Measurements from ENCODE around the gene LHX2.

LHX2 gene

DNA sequence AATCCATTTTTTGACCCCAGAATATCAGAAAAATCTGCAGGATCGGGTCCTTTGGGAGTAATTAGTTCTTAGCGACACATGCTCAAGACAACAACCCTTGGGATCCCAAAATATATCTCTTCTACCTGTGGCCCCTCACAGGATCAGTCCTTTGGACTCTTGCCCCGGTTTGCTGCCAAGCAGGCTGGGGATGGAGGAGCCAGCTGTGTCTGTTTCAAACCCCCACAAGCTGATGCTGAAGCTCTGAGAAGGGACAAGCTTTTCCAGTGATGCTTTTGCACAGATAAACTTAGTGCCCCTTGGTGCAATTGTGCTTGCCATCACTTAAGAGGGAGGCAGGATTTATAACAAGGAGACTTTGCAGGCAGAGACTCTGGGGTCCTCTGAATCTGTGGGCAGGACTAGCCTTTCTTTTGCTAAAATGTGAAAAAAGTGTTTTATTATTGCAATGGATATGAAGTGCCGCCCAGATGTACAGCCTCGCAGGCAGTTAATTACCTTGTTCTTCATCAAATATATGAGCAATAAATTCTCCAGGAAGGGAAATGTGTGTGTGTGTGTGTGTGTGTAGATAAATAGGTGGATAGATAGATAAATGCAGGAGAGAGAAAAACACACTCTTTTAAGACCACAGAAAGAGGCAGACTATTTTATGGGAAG lies 9.6 kb upstream of the LHX2 start:
- no peak overlapping the region for H3K4me3 ChIP-seq (ENCODE audit: low read depth, low read length)
- in situ Hi-C loops (cut with HindIII; ENCODE audit: low sequenced_read_pairs) = no loop called here
- TF ChIP-seq, protein P1, sequence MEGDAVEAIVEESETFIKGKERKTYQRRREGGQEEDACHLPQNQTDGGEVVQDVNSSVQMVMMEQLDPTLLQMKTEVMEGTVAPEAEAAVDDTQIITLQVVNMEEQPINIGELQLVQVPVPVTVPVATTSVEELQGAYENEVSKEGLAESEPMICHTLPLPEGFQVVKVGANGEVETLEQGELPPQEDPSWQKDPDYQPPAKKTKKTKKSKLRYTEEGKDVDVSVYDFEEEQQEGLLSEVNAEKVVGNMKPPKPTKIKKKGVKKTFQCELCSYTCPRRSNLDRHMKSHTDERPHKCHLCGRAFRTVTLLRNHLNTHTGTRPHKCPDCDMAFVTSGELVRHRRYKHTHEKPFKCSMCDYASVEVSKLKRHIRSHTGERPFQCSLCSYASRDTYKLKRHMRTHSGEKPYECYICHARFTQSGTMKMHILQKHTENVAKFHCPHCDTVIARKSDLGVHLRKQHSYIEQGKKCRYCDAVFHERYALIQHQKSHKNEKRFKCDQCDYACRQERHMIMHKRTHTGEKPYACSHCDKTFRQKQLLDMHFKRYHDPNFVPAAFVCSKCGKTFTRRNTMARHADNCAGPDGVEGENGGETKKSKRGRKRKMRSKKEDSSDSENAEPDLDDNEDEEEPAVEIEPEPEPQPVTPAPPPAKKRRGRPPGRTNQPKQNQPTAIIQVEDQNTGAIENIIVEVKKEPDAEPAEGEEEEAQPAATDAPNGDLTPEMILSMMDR (IDR thresholded peaks at IDR 0.05; ENCODE audit: low read depth, low read length, missing control alignments) = no peak
- DNase-seq (ENCODE audit: low read depth) = no peak

DNA sequence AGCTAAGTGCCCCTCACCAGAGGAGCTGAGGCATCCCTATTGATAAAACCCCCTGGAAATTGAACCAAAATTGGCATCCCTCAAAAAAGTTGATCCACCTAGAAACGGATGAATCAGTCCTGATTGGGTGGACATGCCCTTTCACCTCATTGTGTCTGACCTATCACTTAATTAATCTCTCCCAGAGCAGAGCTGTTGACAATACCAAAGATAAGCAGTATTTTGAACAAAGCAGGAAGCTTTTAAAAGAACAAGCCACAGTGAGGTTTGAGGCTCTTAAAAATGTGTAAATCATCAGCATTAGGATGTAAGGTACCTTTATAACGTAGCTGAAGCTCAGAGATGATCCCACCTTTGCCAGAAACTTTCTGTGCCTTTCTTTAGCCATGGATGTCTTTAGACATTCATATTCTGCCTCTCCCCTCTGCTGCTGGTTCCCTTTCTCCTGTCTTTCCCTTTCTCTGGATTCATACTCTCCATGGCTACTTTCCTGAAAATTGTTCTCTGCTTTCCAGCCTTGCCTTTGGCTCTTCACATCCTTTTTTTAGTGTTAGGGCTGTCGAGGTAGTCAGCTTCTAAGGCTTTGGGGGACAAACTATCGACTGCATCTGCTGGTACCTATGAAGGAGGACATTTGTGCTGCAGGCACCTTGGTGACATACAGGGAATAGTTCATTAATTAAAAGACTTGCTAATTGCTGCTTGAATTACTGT lies 7.8 kb upstream of the LHX2 start:
- in situ Hi-C loops (cut with HindIII; ENCODE audit: low sequenced_read_pairs) = no loop called here
- no peak overlapping the region for H3K4me3 ChIP-seq (ENCODE audit: low read depth, low read length)
- no peak for DNase-seq (ENCODE audit: low read depth)
- TF ChIP-seq, protein P1 (IDR thresholded peaks at IDR 0.05; ENCODE audit: low read depth, low read length, missing control alignments) = no peak

DNA sequence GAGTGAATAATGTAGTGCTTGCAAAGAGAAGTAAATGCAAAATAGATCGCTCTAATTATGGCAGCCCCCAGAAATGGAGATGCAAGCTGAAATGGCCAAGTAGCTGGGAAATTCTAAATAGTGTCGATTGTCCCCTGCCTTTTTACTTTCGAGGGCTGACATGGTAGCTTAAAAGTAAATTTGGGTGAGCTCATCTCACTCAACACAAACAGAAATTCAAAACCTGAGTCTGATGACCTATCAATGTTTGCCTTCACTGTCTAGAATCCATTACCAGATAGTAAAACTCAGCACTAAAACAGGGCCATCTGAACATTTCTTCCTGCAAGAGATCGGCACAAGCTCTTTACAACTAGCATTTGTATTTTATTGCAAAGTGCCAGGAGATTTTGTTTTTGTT lies 7.0 kb upstream of the LHX2 start:
- TF ChIP-seq, protein P1 (IDR thresholded peaks at IDR 0.05; ENCODE audit: low read depth, low read length, missing control alignments) = no peak

DNA sequence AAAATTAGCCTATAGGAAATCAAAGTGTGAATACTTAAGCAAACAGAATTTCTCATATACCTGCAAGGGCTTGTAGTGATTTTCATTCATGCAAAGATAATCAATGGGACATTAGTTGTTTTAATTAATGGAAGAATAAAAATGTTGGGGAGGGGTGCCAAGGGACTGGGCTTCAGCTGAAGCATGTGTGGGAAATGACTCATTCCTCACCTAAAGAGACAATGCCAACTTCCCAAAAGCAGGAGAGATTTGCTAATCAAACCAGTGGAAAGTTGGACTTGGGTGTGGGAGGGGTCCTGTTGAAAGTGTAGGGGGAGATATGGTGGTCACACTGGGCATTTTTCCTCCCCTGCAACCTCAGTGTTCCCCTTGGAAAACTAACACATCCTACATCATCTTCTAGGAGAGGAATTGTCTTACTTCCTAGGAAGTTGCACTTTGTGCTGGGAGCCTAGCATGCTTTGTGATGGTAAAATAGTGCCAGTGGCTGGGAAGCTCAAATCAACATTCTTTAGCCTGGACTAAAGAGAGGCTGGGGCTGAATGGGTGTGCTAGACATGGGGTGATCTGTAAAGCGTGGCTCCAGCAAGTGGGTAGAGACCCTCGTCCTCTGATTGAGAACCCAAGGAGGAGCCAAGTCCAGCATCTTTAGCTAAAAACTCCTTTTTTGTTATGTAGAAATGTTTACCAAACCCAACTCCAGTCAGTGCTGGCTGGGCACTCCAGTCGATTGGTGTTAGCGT lies 6.4 kb upstream of the LHX2 start:
- no peak for DNase-seq (ENCODE audit: low read depth)
- no peak overlapping the region for H3K4me3 ChIP-seq (ENCODE audit: low read depth, low read length)
- TF ChIP-seq, protein P1 (IDR thresholded peaks at IDR 0.05; ENCODE audit: low read depth, low read length, missing control alignments) = no peak
- in situ Hi-C loops (cut with HindIII; ENCODE audit: low sequenced_read_pairs) = no loop called here

More for the DNA sequence above, 7.0 kb upstream of the LHX2 start:
- no peak for DNase-seq (ENCODE audit: low read depth)
- no peak overlapping the region for H3K4me3 ChIP-seq (ENCODE audit: low read depth, low read length)
- in situ Hi-C loops (cut with HindIII; ENCODE audit: low sequenced_read_pairs) = no loop called here

DNA sequence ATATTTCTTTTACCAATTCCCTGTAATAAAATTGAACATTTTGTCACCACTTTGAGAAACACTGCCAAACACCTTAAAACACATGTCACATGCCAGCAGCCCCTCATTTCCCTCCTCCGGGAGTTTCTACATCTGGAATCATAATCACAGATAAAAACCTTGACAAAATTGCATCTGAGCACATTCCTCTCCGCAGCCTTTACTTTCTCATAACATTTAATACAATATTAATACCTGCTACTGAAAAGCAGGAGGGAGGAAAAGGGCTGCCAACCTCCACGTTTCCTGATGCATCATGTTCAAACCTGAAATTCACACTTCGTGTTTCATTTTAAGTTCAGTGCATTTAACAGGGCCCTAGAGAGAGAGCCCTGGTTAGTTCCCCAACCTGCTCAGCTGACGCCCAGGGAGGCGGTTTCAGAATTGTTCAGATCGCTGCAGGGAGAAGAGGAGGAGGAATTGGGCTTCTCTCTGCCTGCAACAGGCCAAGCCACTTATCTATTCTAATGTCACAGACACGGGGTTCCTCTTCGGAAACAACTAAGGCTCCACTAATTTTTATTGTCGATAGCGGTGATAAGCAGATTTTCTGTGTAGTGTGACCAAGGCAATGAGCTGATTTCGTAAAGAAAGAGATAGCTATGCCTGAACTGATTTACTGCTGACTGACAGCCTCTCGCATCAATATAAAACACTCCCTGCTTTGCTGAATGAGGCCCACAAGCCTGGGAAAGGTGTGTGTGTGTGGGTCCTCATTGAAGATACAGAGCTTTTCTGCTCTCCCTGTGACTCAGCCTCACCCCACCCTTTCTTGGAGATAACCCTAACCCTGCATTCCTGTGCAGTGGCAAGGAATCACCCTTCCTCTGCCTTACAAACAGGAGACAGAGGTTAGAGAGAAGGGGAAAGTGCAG lies 4.9 kb upstream of the LHX2 start:
- H3K4me3 ChIP-seq (ENCODE audit: low read depth, low read length) = no peak overlapping the region
- no peak for DNase-seq (ENCODE audit: low read depth)
- in situ Hi-C loops (cut with HindIII; ENCODE audit: low sequenced_read_pairs) = no loop called here
- TF ChIP-seq, protein P1 (IDR thresholded peaks at IDR 0.05; ENCODE audit: low read depth, low read length, missing control alignments) = no peak
